SK-N-SH treated with all-trans-retinoic acid at 6 μM for 48 hours (cell line): ENCODE results near the gene IL20RA.

Source experiments
- CREB5 ChIP-seq: fragments of 250-450 bp; sonication (Bioruptor Pico); IDR thresholded peaks from 2 replicates; pipeline ENCODE4 v1.5.1; 2020; ENCODE audit warnings: low read depth, mild to moderate bottlenecking, moderate library complexity
- CSDC2 ChIP-seq: fragments of 250-450 bp; sonication (Bioruptor Pico); IDR thresholded peaks from 2 replicates; pipeline ENCODE4 v1.5.0; 2020; ENCODE audit warnings: mild to moderate bottlenecking, moderate library complexity
- PATZ1 ChIP-seq: fragments of 250-450 bp; sonication (Bioruptor Pico); IDR thresholded peaks from 2 replicates; pipeline ENCODE4 v1.8.0; 2020; ENCODE audit warnings: mild to moderate bottlenecking, moderate library complexity, borderline replicate concordance
- RARB ChIP-seq: fragments of 250-450 bp; sonication (Bioruptor Pico); IDR thresholded peaks from 2 replicates; pipeline ENCODE4 v1.8.0; 2021; ENCODE audit warnings: mild to moderate bottlenecking, moderate library complexity
- ZC3H10 ChIP-seq: fragments of 250-450 bp; sonication (Bioruptor Pico); IDR thresholded peaks from 2 replicates; pipeline ENCODE4 v1.5.1; 2021; ENCODE audit warnings: mild to moderate bottlenecking, moderate library complexity
- ZFP30 ChIP-seq: fragments of 450-650 bp; formaldehyde crosslinking; IDR thresholded peaks from 2 replicates; pipeline ENCODE4 v1.5.0; 2022; ENCODE audit warnings: mild to moderate bottlenecking, moderate library complexity
- ZNF70 ChIP-seq: fragments of 450-650 bp; formaldehyde crosslinking; IDR thresholded peaks from 2 replicates; pipeline ENCODE4 v1.5.0; 2020; ENCODE audit warnings: mild to moderate bottlenecking, moderate library complexity

- TF ChIP-seq PATZ1 (no peak), ZNF70 (no peak), RARB (CRISPR knock-in tag) (no peak), ZFP30 (no peak), ZC3H10 (CRISPR knock-in tag) (no peak), CSDC2 (CRISPR knock-in tag) (no peak), CREB5 (no peak)
These were observed 52.7 kb downstream of the IL20RA start for GRCh38 chr6:136992113-136992512.
